ENCODE results near the gene AGPAT3.

DNA sequence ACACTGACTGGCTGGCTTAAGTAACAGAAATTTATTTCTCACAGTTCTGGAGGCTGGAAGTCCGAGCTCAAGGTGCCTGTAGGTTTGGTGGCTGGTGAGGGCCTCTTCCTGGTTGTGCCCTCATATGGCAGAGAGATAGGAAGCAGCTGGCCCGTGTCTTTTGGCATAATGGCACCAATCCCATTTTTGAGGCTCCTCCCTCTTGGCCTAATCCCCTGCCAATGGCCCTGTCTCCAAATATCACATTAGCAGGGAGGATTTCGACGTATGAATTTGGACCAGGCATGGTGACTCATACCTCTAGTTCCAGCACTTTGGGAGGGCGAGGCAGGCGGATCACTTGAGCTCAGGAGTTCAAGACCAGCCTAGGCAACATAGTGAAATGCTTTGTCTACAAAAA, 37.4 kb downstream of the AGPAT3 start:
- TF ChIP-seq, protein P1, sequence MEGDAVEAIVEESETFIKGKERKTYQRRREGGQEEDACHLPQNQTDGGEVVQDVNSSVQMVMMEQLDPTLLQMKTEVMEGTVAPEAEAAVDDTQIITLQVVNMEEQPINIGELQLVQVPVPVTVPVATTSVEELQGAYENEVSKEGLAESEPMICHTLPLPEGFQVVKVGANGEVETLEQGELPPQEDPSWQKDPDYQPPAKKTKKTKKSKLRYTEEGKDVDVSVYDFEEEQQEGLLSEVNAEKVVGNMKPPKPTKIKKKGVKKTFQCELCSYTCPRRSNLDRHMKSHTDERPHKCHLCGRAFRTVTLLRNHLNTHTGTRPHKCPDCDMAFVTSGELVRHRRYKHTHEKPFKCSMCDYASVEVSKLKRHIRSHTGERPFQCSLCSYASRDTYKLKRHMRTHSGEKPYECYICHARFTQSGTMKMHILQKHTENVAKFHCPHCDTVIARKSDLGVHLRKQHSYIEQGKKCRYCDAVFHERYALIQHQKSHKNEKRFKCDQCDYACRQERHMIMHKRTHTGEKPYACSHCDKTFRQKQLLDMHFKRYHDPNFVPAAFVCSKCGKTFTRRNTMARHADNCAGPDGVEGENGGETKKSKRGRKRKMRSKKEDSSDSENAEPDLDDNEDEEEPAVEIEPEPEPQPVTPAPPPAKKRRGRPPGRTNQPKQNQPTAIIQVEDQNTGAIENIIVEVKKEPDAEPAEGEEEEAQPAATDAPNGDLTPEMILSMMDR (IDR thresholded peaks at IDR 0.05): no peak
- TF ChIP-seq POLR2A (IDR thresholded peaks at IDR 0.05): no peak
